NCI-H510A treated with DMSO at 0.1 percent for 48 hours (cell line): ENCODE data around the gene IGSF9B.
A peak's percentile ranks its signal among the peaks of the same experiment; 100 is the strongest.
"Not testable (repeated sequence)": the region's sequence is repeated elsewhere in the genome, so short reads cannot be mapped to it uniquely, and the experiment has no call there.

Experiments used
- DNase-seq: peaks from one replicate; lab custom pipeline; 2025; lab: John Stamatoyannopoulos, UW

The IGSF9B gene

GRCh38 chr11:133956650-133957633 lies at the start of gene IGSF9B:
TSS of gene IGSF9B (minus strand) at chr11:133956968. CDS start at chr11:133956754, 214 bp downstream.
- DNase-seq = peak; percentile 88

- no peak for DNase-seq
These were observed 47.9 kb upstream of the IGSF9B start for GRCh38 chr11:134004496-134005172.

- no peak for DNase-seq
These were observed 47.2 kb upstream of the IGSF9B start for GRCh38 chr11:134003792-134004495.

- not testable (repeated sequence) for DNase-seq
These were observed 46.1 kb upstream of the IGSF9B start for GRCh38 chr11:134002819-134003218.

GRCh38 chr11:134002338-134002737 lies 45.6 kb upstream of the IGSF9B start:
- not testable (repeated sequence) for DNase-seq

GRCh38 chr11:134001596-134001995 lies 44.8 kb upstream of the IGSF9B start:
- DNase-seq = no peak

- no peak for DNase-seq
These were observed 44.3 kb upstream of the IGSF9B start for GRCh38 chr11:134001088-134001487.

GRCh38 chr11:133999355-133999754 lies 42.6 kb upstream of the IGSF9B start:
- DNase-seq = no peak

GRCh38 chr11:133997554-133997953 lies 40.8 kb upstream of the IGSF9B start:
- DNase-seq = no peak

- no peak for DNase-seq
These were observed 39.9 kb upstream of the IGSF9B start for GRCh38 chr11:133996671-133997070.

- no peak for DNase-seq
These were observed 38.3 kb upstream of the IGSF9B start for GRCh38 chr11:133995066-133995465.

GRCh38 chr11:133993921-133994320 lies 37.2 kb upstream of the IGSF9B start:
- DNase-seq = no peak

GRCh38 chr11:133993107-133993506 lies 36.3 kb upstream of the IGSF9B start:
- peak; percentile 22 for DNase-seq

GRCh38 chr11:133992121-133992520 lies 35.4 kb upstream of the IGSF9B start:
- peak; percentile 18 for DNase-seq

- no peak for DNase-seq
These were observed 34.3 kb upstream of the IGSF9B start for GRCh38 chr11:133991101-133991500.

GRCh38 chr11:133990501-133990900 lies 33.7 kb upstream of the IGSF9B start:
- no peak for DNase-seq

- no peak for DNase-seq
These were observed 32.1 kb upstream of the IGSF9B start for GRCh38 chr11:133988686-133989410.

GRCh38 chr11:133987171-133987570 lies 30.4 kb upstream of the IGSF9B start:
- no peak for DNase-seq

GRCh38 chr11:133985981-133986944 lies 29.5 kb upstream of the IGSF9B start:
- no peak for DNase-seq

- DNase-seq = no peak
These were observed 28.1 kb upstream of the IGSF9B start for GRCh38 chr11:133984828-133985227.
